HG03571 (cell line): Measurements from ENCODE around the gene SRGAP2B.
"Not testable (repeated sequence)": the region's sequence is repeated elsewhere in the genome, so short reads cannot be mapped to it uniquely, and the experiment has no call there.

Source experiments
- ATAC-seq: cut with Tn5 transposase; IDR thresholded peaks from one replicate; pipeline ENCODE4 v1.9.1; 2021; ENCODE audit not compliant: unreplicated experiment

Gene SRGAP2B

GRCh38 chr1:144913977-144914734 is 181.0 kb downstream of the SRGAP2B start:
- ATAC-seq: not testable (repeated sequence)

- ATAC-seq: not testable (repeated sequence)
Measured at GRCh38 chr1:144913458-144913857, 181.7 kb downstream of the SRGAP2B start.

- not testable (repeated sequence) for ATAC-seq
Measured at GRCh38 chr1:144910729-144911128, 184.4 kb downstream of the SRGAP2B start.

DNA sequence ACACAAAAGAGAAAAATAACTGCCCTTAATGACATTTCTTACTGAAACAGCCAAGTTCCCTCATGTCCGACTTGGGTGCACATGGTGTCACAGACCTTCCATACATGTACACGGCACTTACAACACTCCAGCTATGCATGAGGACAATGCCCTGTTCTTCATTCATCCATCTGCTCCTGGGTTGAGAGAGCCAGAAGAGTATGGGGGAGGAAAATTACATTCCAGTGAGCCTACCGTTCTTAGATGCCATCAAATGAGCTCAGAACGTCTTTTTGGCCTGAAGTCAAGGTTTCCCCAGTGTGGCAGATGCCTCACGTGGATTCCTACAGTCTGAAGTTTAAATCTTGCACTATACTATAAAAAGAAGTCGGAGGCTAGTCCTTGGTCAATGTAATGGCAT is 194.3 kb downstream of the SRGAP2B start:
- ATAC-seq: not testable (repeated sequence)

- ATAC-seq: not testable (repeated sequence)
Measured at GRCh38 chr1:144894454-144895201, 200.5 kb downstream of the SRGAP2B start.

GRCh38 chr1:144893710-144894438 is 201.3 kb downstream of the SRGAP2B start:
- ATAC-seq: not testable (repeated sequence)

- ATAC-seq: not testable (repeated sequence)
Measured at GRCh38 chr1:144893062-144893461, 202.1 kb downstream of the SRGAP2B start.

GRCh38 chr1:144889450-144890115 is 205.5 kb downstream of the SRGAP2B start:
- not testable (repeated sequence) for ATAC-seq

- not testable (repeated sequence) for ATAC-seq
Measured at GRCh38 chr1:144883022-144883421, 212.1 kb downstream of the SRGAP2B start.

- not testable (repeated sequence) for ATAC-seq
Measured at GRCh38 chr1:144882343-144882742, 212.8 kb downstream of the SRGAP2B start.

DNA sequence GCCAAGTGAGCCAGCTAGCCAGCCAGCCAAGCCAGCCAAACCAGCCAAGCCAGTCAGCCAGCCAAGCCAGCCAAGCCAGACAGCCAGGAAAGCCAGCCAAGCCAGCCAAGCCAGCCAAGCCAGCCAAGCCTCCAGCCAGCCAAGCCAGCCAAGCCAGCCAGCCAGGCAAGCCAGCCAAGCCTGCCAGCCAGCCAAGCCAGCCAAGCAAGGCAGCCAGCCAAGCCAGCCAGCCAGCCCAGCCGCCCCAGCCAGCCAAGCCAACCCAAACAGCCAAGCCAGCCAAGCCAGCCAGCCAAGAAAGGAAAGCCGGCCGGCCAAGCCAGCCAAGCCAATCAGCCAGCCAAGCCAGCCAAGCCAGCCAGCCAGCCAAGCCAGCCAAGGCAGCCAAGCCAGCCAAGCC is 236.5 kb downstream of the SRGAP2B start:
- ATAC-seq: not testable (repeated sequence)
